C4-2B (cell line): Measurements from ENCODE around the gene TFDP1.

ENCODE experiments used
- ZFX ChIP-seq: fragments of 450-650 bp; IDR thresholded peaks from 2 replicates; pipeline ENCODE4 v1.6.1; 2017
- TF ChIP-seq, protein P1 (sequence below): fragments of 450-650 bp; conservative IDR thresholded peaks from 2 replicates; pipeline ENCODE4 v1.5.1; 2017; ENCODE audit warnings: mild to moderate bottlenecking

DNA sequence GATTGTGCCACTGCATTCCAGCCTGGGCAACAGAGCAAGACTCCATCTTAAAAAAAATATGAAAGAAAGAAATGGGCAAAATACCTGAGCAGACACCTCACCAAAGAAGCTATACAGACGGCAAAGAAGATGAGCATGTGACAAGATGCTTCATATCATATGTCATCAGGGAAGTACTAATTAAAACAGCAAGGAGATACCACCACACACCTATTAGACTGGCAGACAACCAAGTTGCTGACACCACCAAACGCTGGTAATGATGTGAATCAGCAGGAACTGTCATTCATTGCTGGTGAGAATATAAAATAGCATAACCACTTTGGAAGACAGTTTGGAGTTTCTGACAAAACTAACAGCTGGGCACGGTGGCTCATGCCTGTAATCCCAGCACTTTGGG lies 11.5 kb upstream of the TFDP1 start:
- TF ChIP-seq, protein P1, sequence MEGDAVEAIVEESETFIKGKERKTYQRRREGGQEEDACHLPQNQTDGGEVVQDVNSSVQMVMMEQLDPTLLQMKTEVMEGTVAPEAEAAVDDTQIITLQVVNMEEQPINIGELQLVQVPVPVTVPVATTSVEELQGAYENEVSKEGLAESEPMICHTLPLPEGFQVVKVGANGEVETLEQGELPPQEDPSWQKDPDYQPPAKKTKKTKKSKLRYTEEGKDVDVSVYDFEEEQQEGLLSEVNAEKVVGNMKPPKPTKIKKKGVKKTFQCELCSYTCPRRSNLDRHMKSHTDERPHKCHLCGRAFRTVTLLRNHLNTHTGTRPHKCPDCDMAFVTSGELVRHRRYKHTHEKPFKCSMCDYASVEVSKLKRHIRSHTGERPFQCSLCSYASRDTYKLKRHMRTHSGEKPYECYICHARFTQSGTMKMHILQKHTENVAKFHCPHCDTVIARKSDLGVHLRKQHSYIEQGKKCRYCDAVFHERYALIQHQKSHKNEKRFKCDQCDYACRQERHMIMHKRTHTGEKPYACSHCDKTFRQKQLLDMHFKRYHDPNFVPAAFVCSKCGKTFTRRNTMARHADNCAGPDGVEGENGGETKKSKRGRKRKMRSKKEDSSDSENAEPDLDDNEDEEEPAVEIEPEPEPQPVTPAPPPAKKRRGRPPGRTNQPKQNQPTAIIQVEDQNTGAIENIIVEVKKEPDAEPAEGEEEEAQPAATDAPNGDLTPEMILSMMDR, result no peak
- no peak for TF ChIP-seq ZFX
